H9 (cell line): ENCODE data around the gene TLE4. TPM values are rescaled to one million over a fixed set of nuclear protein-coding genes. Genes with fewer than 3 reads are reported as not detected.

Experiments used
- DNase-seq: peaks from one replicate; pipeline ENCODE4 v3.0.0-alpha.2; 2017
- H2AFZ ChIP-seq: one replicate; pipeline ENCODE4 v1.6.1; 2013; ENCODE audit warnings: mild to moderate bottlenecking, low read length, control low read depth, moderate library complexity
- H2AK5ac ChIP-seq: 2 replicates; pipeline ENCODE4 v1.6.1; 2013; ENCODE audit warnings: low read length, control low read depth, mixed read lengths; ENCODE audit not compliant: insufficient read length
- H2BK120ac ChIP-seq: one replicate; pipeline ENCODE4 v1.6.1; 2013; ENCODE audit warnings: low read depth, mild to moderate bottlenecking, low read length, control low read depth, inconsistent platforms; ENCODE audit not compliant: poor library complexity, severe bottlenecking
- H2BK12ac ChIP-seq: 2 replicates; pipeline ENCODE4 v1.6.1; 2013; ENCODE audit warnings: low read length, control low read depth, mixed read lengths, low read depth; ENCODE audit not compliant: insufficient read length
- H2BK15ac ChIP-seq: 2 replicates; pipeline ENCODE4 v1.6.1; 2013; ENCODE audit warnings: low read depth, low read length, control low read depth
- H2BK20ac ChIP-seq: one replicate; pipeline ENCODE4 v1.6.1; 2013; ENCODE audit warnings: low read depth, mild to moderate bottlenecking, low read length, control low read depth, inconsistent platforms; ENCODE audit not compliant: poor library complexity, severe bottlenecking
- H2BK5ac ChIP-seq: 2 replicates; pipeline ENCODE4 v1.6.1; 2013; ENCODE audit warnings: low read length, control low read depth, mixed read lengths; ENCODE audit not compliant: insufficient read length
- H3K14ac ChIP-seq: 2 replicates; pipeline ENCODE4 v1.6.1; 2013; ENCODE audit warnings: low read length, control low read depth; ENCODE audit not compliant: insufficient read depth
- H3K18ac ChIP-seq: 2 replicates; pipeline ENCODE4 v1.6.1; 2013; ENCODE audit warnings: low read depth, mild to moderate bottlenecking, mixed read lengths, low read length, control low read depth; ENCODE audit not compliant: insufficient read length
- H3K23ac ChIP-seq: 2 replicates; pipeline ENCODE4 v1.6.1; 2013; ENCODE audit warnings: low read length, control low read depth, mixed read lengths, low read depth; ENCODE audit not compliant: insufficient read length
- H3K23me2 ChIP-seq: 2 replicates; pipeline ENCODE4 v1.6.1; 2013; ENCODE audit warnings: low read depth, mild to moderate bottlenecking, mixed read lengths, low read length, control low read depth; ENCODE audit not compliant: insufficient read length, poor library complexity, severe bottlenecking
- H3K27ac ChIP-seq: 2 replicates; pipeline ENCODE4 v1.5.1; 2013; ENCODE audit warnings: low read length, control low read depth, mixed read lengths, low read depth; ENCODE audit not compliant: insufficient read length
- H3K27me3 ChIP-seq: 2 replicates; pipeline ENCODE4 v1.6.1; 2013; ENCODE audit warnings: low read length, control low read depth, inconsistent platforms; ENCODE audit not compliant: insufficient read depth
- H3K4ac ChIP-seq: 2 replicates; pipeline ENCODE4 v1.6.1; 2013; ENCODE audit warnings: low read depth, mild to moderate bottlenecking, control low read depth, inconsistent platforms, low read length, moderate library complexity
- H3K4me1 ChIP-seq: 2 replicates; pipeline ENCODE4 v1.6.1; 2013; ENCODE audit warnings: low read length, control low read depth, inconsistent platforms; ENCODE audit not compliant: insufficient read depth
- H3K4me2 ChIP-seq: 2 replicates; pipeline ENCODE4 v1.6.1; 2013; ENCODE audit warnings: low read length, control low read depth, mixed read lengths; ENCODE audit not compliant: insufficient read length, insufficient read depth
- H3K56ac ChIP-seq: 2 replicates; pipeline ENCODE4 v1.6.1; 2013; ENCODE audit warnings: low read depth, mild to moderate bottlenecking, mixed read lengths, low read length, control low read depth; ENCODE audit not compliant: insufficient read length
- H3K79me1 ChIP-seq: 2 replicates; pipeline ENCODE4 v1.6.1; 2013; ENCODE audit warnings: low read depth, mild to moderate bottlenecking, moderate library complexity, low read length, control low read depth, inconsistent platforms; ENCODE audit not compliant: insufficient read depth, poor library complexity, severe bottlenecking
- H3K79me2 ChIP-seq: 2 replicates; pipeline ENCODE4 v1.6.1; 2013; ENCODE audit warnings: low read length, control low read depth, inconsistent platforms; ENCODE audit not compliant: insufficient read depth
- H3K9ac ChIP-seq: 2 replicates; pipeline ENCODE4 v1.6.1; 2013; ENCODE audit warnings: low read length, control low read depth, mixed read lengths; ENCODE audit not compliant: insufficient read length; ENCODE audit errors: extremely low read depth
- H3K9me3 ChIP-seq: one replicate; pipeline ENCODE4 v1.6.1; 2013; ENCODE audit warnings: low read depth, low read length, inconsistent platforms; ENCODE audit not compliant: control insufficient read depth
- H3T11ph ChIP-seq: one replicate; pipeline ENCODE4 v1.6.1; 2013; ENCODE audit warnings: mild to moderate bottlenecking, low read length, control low read depth, inconsistent platforms
- H4K20me1 ChIP-seq: one replicate; pipeline ENCODE4 v1.6.1; 2013; ENCODE audit not compliant: control insufficient read depth, insufficient read length, insufficient read depth
- H4K5ac ChIP-seq: 2 replicates; pipeline ENCODE4 v1.6.1; 2013; ENCODE audit warnings: low read depth, mild to moderate bottlenecking, mixed read lengths, low read length, control low read depth; ENCODE audit not compliant: insufficient read length
- H4K8ac ChIP-seq: replicated peaks from 2 replicates; pipeline ENCODE4 v1.6.1; 2013; ENCODE audit warnings: low read length, control low read depth, mixed read lengths, low read depth; ENCODE audit not compliant: insufficient read length
- H4K91ac ChIP-seq: 2 replicates; pipeline ENCODE4 v1.6.1; 2013; ENCODE audit warnings: low read depth, mild to moderate bottlenecking, moderate library complexity, mixed read lengths, low read length, control low read depth; ENCODE audit not compliant: insufficient read length
- H3K27ac Mint-ChIP-seq, 3 experiments: 2 replicates in 2 of 3; 3 replicates in 1 of 3; pipeline ENCODE4 v1.8.0; 2020 to 2021; ENCODE audit warnings: mixed read lengths in 3 of 3, mild to moderate bottlenecking in 1 of 3, moderate library complexity in 1 of 3
- H3K27me3 Mint-ChIP-seq: 2 replicates; pipeline ENCODE4 v1.8.0; 2021; ENCODE audit warnings: low read depth, mild to moderate bottlenecking, moderate library complexity, mixed read lengths
- H3K36me3 Mint-ChIP-seq, 3 experiments: 2 replicates in 2 of 3; 3 replicates in 1 of 3; pipeline ENCODE4 v1.8.0; 2020 to 2021; ENCODE audit warnings: low read depth in 3 of 3, mixed read lengths in 3 of 3; ENCODE audit not compliant: insufficient read depth in 1 of 3
- H3K4me1 Mint-ChIP-seq, 2 experiments: 2 replicates each; pipeline ENCODE4 v1.8.0; 2020; ENCODE audit warnings: mixed read lengths in 2 of 2
- H3K4me3 Mint-ChIP-seq, 2 experiments: 2 replicates in 1 of 2; 3 replicates in 1 of 2; pipeline ENCODE4 v1.8.0; 2020 to 2021; ENCODE audit warnings: mild to moderate bottlenecking in 2 of 2, mixed read lengths in 2 of 2, moderate library complexity in 1 of 2
- H3K9me3 Mint-ChIP-seq, 2 experiments: 2 replicates in 1 of 2; 3 replicates in 1 of 2; pipeline ENCODE4 v1.8.0; 2020; ENCODE audit warnings: mild to moderate bottlenecking in 2 of 2, mixed read lengths in 2 of 2, moderate library complexity in 1 of 2
- CTCF ChIP-seq: fragments of 200-600 bp; sonication (generic); conservative IDR thresholded peaks from 3 replicates; pipeline ENCODE4 v1.8.0; 2021; ENCODE audit warnings: antibody characterized with exemption, mild to moderate bottlenecking
- WGBS: extraction: QIAGEN DNeasy Blood & Tissue Kit; methylation state at CpG from one replicate; pipeline ENCODE4 v1.1.7; 2013; ENCODE audit warnings: missing lambda C conversion rate, low lambda C conversion rate, mixed read lengths; ENCODE audit not compliant: insufficient read length; ENCODE audit errors: extremely low coverage; 5-methylcytosine and 5-hydroxymethylcytosine counted together
- total RNA-seq: library from RNA; stranded (reverse); gene quantifications from 2 replicates; pipeline ENCODE4 v1.2.1, GENCODE V29; 2021

Gene TLE4
- total RNA-seq, 1 experiment from 2014 or later = 35.1 TPM

- Mint-ChIP-seq H3K27me3 (no peaks in the 10 kb centered on the region), H3K27ac (peak overlapping the region; percentile 96 to 98 (median 96)), H3K9me3 (no peaks in the 10 kb centered on the region), H3K4me1 (peaks cover 49 to 65% of the 10 kb centered on the region in 2 experiments), H3K4me3 (peak overlapping the region; percentile 38 to 78; a peak in 4 of 5 replicates), H3K36me3 (no peaks in the 10 kb centered on the region)
- Histone ChIP-seq H3K4me2 (peak overlapping the region; percentile 23), H2BK5ac (no peak overlapping the region), H2AFZ (no peak overlapping the region), H2BK20ac (no peak overlapping the region), H3K79me1 (no peaks in the 10 kb centered on the region), H4K8ac (no peak overlapping the region), H4K91ac (no peak overlapping the region), H3K14ac (no peak overlapping the region), H3K79me2 (no peaks in the 10 kb centered on the region), H3K4ac (no peak overlapping the region), H3K23ac (no peak overlapping the region), H3K18ac (no peak overlapping the region), H2BK120ac (no peak overlapping the region), H3K23me2 (no peaks in the 10 kb centered on the region), H3T11ph (no peak overlapping the region), H3K27me3 (no peaks in the 10 kb centered on the region), H2AK5ac (no peak overlapping the region), H4K5ac (no peak overlapping the region), H2BK12ac (no peak overlapping the region), H3K9ac (no peak overlapping the region), H2BK15ac (no peak overlapping the region), H3K9me3 (no peaks in the 10 kb centered on the region), H4K20me1 (no peaks in the 10 kb centered on the region), H3K4me1 (peaks cover 17% of the 10 kb centered on the region), H3K27ac (no peak overlapping the region), H3K56ac (no peak overlapping the region)
- DNase-seq = no peak
- no CpG with 5 or more reads among the region's 6 CpGs for WGBS
- TF ChIP-seq CTCF = no peak
These were observed 90.8 kb downstream of the TLE4 start for GRCh38 chr9:79662537-79662956.
